HG03280 (cell line): ENCODE results near the gene CDH6.
A peak's percentile ranks its signal among the peaks of the same experiment; 100 is the strongest.

Source experiments
- ATAC-seq: cut with Tn5 transposase; IDR thresholded peaks from one replicate; pipeline ENCODE4 v1.9.1; 2021; ENCODE audit warnings: mild to moderate bottlenecking, moderate library complexity; ENCODE audit not compliant: unreplicated experiment

The CDH6 gene

GRCh38 chr5:31196309-31196708, 2.8 kb downstream of the CDH6 start:
- ATAC-seq, result no peak

- ATAC-seq, result no peak
Measured at GRCh38 chr5:31197183-31197582, 3.7 kb downstream of the CDH6 start.

- ATAC-seq, result no peak
Measured at GRCh38 chr5:31204958-31205357, 11.5 kb downstream of the CDH6 start.

GRCh38 chr5:31208043-31208442, 14.6 kb downstream of the CDH6 start:
- ATAC-seq, result no peak

- ATAC-seq, result no peak
Measured at GRCh38 chr5:31209334-31209733, 15.8 kb downstream of the CDH6 start.

- ATAC-seq, result no peak
Measured at GRCh38 chr5:31211098-31211497, 17.6 kb downstream of the CDH6 start.

GRCh38 chr5:31213257-31213656, 19.8 kb downstream of the CDH6 start:
- no peak for ATAC-seq

- ATAC-seq, result no peak
Measured at GRCh38 chr5:31213705-31214121, 20.2 kb downstream of the CDH6 start.

- no peak for ATAC-seq
Measured at GRCh38 chr5:31214229-31214628, 20.7 kb downstream of the CDH6 start.

GRCh38 chr5:31215236-31215635, 21.8 kb downstream of the CDH6 start:
- no peak for ATAC-seq

GRCh38 chr5:31217446-31217845, 24.0 kb downstream of the CDH6 start:
- no peak for ATAC-seq

GRCh38 chr5:31218978-31219377, 25.5 kb downstream of the CDH6 start:
- no peak for ATAC-seq

GRCh38 chr5:31221001-31221400, 27.5 kb downstream of the CDH6 start:
- no peak for ATAC-seq

- ATAC-seq, result no peak
Measured at GRCh38 chr5:31225118-31225517, 31.6 kb downstream of the CDH6 start.

GRCh38 chr5:31225613-31226012, 32.1 kb downstream of the CDH6 start:
- no peak for ATAC-seq

GRCh38 chr5:31226651-31227050, 33.2 kb downstream of the CDH6 start:
- no peak for ATAC-seq

- no peak for ATAC-seq
Measured at GRCh38 chr5:31229266-31229665, 35.8 kb downstream of the CDH6 start.

- no peak for ATAC-seq
Measured at GRCh38 chr5:31231177-31231838, 37.8 kb downstream of the CDH6 start.

GRCh38 chr5:31232273-31232888, 38.9 kb downstream of the CDH6 start:
- ATAC-seq, result peak; percentile 71

GRCh38 chr5:31235381-31235780, 41.9 kb downstream of the CDH6 start:
- no peak for ATAC-seq

GRCh38 chr5:31236339-31236738, 42.9 kb downstream of the CDH6 start:
- no peak for ATAC-seq

- ATAC-seq, result no peak
Measured at GRCh38 chr5:31237174-31237573, 43.7 kb downstream of the CDH6 start.

- ATAC-seq, result no peak
Measured at GRCh38 chr5:31238497-31238896, 45.0 kb downstream of the CDH6 start.
